HG03108 (cell line): ENCODE data around the gene ABLIM3.

ENCODE experiments used
- ATAC-seq: cut with Tn5 transposase; IDR thresholded peaks from one replicate; pipeline ENCODE4 v1.9.1; 2021; ENCODE audit warnings: moderate library complexity; ENCODE audit not compliant: unreplicated experiment

Gene ABLIM3

GRCh38 chr5:149132474-149132873, 8.8 kb upstream of the ABLIM3 start:
- no peak for ATAC-seq

GRCh38 chr5:149133795-149134777, 7.2 kb upstream of the ABLIM3 start:
- no peak for ATAC-seq

GRCh38 chr5:149134778-149135500, 6.4 kb upstream of the ABLIM3 start:
- ATAC-seq: no peak

- ATAC-seq: no peak
These were observed 5.6 kb upstream of the ABLIM3 start for GRCh38 chr5:149135536-149136201.

GRCh38 chr5:149138182-149138923, 2.9 kb upstream of the ABLIM3 start:
- no peak for ATAC-seq

- ATAC-seq: no peak
These were observed 893 bp upstream of the ABLIM3 start for GRCh38 chr5:149140197-149141002.

GRCh38 chr5:149141957-149142851, 911 bp downstream of the ABLIM3 start:
- ATAC-seq: no peak

- ATAC-seq: no peak
These were observed 2.2 kb downstream of the ABLIM3 start for GRCh38 chr5:149143470-149143869.

GRCh38 chr5:149144637-149145036, 3.3 kb downstream of the ABLIM3 start:
- ATAC-seq: no peak

GRCh38 chr5:149145138-149145537, 3.8 kb downstream of the ABLIM3 start:
- no peak for ATAC-seq

- no peak for ATAC-seq
These were observed 6.4 kb downstream of the ABLIM3 start for GRCh38 chr5:149147676-149148075.

- ATAC-seq: no peak
These were observed 8.6 kb downstream of the ABLIM3 start for GRCh38 chr5:149149942-149150341.

- ATAC-seq: no peak
These were observed 9.2 kb downstream of the ABLIM3 start for GRCh38 chr5:149150457-149150856.

- no peak for ATAC-seq
These were observed 10.4 kb downstream of the ABLIM3 start for GRCh38 chr5:149151717-149152116.

- ATAC-seq: no peak
These were observed 11.0 kb downstream of the ABLIM3 start for GRCh38 chr5:149152317-149152746.

GRCh38 chr5:149153193-149153750, 12.0 kb downstream of the ABLIM3 start:
- ATAC-seq: no peak

GRCh38 chr5:149153751-149154610, 12.7 kb downstream of the ABLIM3 start:
- ATAC-seq: no peak

GRCh38 chr5:149154650-149155049, 13.4 kb downstream of the ABLIM3 start:
- ATAC-seq: no peak
